ENCODE data around the gene GRAMD2B. TPM values are rescaled to one million over a fixed set of nuclear protein-coding genes. Genes with fewer than 3 reads are reported as not detected.

GRAMD2B gene
- total RNA-seq, 1 donor = 89.8 TPM

DNA sequence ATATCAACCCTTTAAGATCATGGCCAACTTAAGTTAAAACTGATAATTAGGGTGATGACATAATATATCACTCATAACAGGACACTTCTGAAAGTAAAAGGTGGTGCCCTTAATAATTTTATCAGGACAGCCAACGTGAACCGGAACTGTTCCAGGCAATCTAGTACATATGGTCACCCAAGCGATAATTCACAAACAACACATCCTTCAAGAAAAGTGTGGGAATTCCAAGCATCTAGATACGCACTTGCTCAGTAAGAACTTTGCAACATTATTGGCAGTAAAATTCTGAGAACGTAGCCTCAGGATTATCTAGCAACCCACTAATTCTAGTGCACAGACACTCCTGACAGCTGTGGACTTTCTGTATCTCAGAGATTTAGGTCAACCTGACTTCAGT, 86.1 kb downstream of the GRAMD2B start:
- Histone ChIP-seq H3K9me3 (ENCODE audit: low read depth, low read length) (no peaks in the 10 kb centered on the region), H3K4me3 (ENCODE audit: insufficient read depth, low read length) (no peak overlapping the region), H3K27ac (ENCODE audit: low read depth, low read length) (no peak overlapping the region), H3K4me1 (ENCODE audit: insufficient read depth, low read length) (peaks cover 12% of the 10 kb centered on the region), H3K27me3 (ENCODE audit: insufficient read depth, low read length) (no peaks in the 10 kb centered on the region), H3K4me2 (ENCODE audit: insufficient read depth, low read length) (no peak overlapping the region), H4K20me1 (ENCODE audit: insufficient read depth, low read length) (no peaks in the 10 kb centered on the region), H2AFZ (ENCODE audit: low read length) (no peak overlapping the region), H3K36me3 (ENCODE audit: insufficient read depth, low read length) (no peaks in the 10 kb centered on the region), H3K79me2 (ENCODE audit: insufficient read depth, low read length) (no peaks in the 10 kb centered on the region)
- TF ChIP-seq, protein P1, sequence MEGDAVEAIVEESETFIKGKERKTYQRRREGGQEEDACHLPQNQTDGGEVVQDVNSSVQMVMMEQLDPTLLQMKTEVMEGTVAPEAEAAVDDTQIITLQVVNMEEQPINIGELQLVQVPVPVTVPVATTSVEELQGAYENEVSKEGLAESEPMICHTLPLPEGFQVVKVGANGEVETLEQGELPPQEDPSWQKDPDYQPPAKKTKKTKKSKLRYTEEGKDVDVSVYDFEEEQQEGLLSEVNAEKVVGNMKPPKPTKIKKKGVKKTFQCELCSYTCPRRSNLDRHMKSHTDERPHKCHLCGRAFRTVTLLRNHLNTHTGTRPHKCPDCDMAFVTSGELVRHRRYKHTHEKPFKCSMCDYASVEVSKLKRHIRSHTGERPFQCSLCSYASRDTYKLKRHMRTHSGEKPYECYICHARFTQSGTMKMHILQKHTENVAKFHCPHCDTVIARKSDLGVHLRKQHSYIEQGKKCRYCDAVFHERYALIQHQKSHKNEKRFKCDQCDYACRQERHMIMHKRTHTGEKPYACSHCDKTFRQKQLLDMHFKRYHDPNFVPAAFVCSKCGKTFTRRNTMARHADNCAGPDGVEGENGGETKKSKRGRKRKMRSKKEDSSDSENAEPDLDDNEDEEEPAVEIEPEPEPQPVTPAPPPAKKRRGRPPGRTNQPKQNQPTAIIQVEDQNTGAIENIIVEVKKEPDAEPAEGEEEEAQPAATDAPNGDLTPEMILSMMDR (IDR thresholded peaks at IDR 0.05; ENCODE audit: extremely low read depth, low read depth, low read length) = no peak
- DNase-seq (ENCODE audit: insufficient read length, low spot score, missing footprints) = no peak

DNA sequence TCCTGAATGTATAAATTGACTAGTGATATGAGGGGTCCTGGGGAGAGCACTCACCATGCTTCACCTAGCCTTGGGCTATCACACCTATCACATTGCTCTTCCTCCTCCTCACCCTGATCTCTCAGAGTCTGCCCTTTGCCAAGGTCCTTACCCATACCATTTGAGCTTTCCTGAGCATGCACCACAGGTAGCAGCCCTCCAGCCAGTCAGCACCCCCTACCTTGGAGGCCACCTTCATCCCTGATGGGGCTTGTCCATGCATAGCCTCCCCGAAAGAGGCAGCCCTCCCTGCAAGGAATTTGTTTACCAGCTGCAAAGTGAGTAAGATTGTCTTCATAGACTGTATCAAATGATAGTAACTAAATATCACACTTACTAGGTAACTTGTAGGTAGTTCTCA, 88.8 kb downstream of the GRAMD2B start:
- H3K27me3 ChIP-seq (ENCODE audit: insufficient read depth, low read length) = no peaks in the 10 kb centered on the region
- no peak for DNase-seq (ENCODE audit: insufficient read length, low spot score, missing footprints)
- no peaks in the 10 kb centered on the region for H4K20me1 ChIP-seq (ENCODE audit: insufficient read depth, low read length)
- H3K4me2 ChIP-seq (ENCODE audit: insufficient read depth, low read length) = no peak overlapping the region
- H3K36me3 ChIP-seq (ENCODE audit: insufficient read depth, low read length) = no peaks in the 10 kb centered on the region
- H3K4me1 ChIP-seq (ENCODE audit: insufficient read depth, low read length) = peaks cover 23% of the 10 kb centered on the region
- TF ChIP-seq, protein P1 (IDR thresholded peaks at IDR 0.05; ENCODE audit: extremely low read depth, low read depth, low read length) = no peak
- no peaks in the 10 kb centered on the region for H3K79me2 ChIP-seq (ENCODE audit: insufficient read depth, low read length)
- H3K9me3 ChIP-seq (ENCODE audit: low read depth, low read length) = no peaks in the 10 kb centered on the region
- H3K4me3 ChIP-seq (ENCODE audit: insufficient read depth, low read length) = no peak overlapping the region
- no peak overlapping the region for H3K27ac ChIP-seq (ENCODE audit: low read depth, low read length)
- no peak overlapping the region for H2AFZ ChIP-seq (ENCODE audit: low read length)

DNA sequence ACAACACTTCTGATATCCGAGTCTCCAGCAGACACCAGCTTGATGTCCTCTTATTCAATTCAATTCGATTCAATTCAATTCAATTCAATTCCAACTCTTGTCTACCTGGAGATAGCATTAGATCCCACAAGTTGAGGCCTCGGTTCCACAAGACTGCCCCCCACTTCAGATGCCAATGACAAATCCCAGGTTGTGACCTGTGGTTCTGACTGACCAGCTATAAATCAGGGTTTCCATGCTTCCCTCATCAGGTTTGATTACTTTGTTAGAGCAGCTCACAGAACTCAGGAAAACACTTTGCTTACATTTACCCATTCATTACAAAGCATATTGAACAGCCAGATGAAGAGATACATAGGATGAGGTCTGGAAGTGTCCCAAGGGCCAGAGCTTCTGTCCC, 89.2 kb downstream of the GRAMD2B start:
- Histone ChIP-seq H3K9me3 (ENCODE audit: low read depth, low read length) (no peaks in the 10 kb centered on the region), H3K36me3 (ENCODE audit: insufficient read depth, low read length) (no peaks in the 10 kb centered on the region), H3K79me2 (ENCODE audit: insufficient read depth, low read length) (no peaks in the 10 kb centered on the region), H3K27ac (ENCODE audit: low read depth, low read length) (no peak overlapping the region), H3K4me1 (ENCODE audit: insufficient read depth, low read length) (peaks cover 23% of the 10 kb centered on the region), H3K4me3 (ENCODE audit: insufficient read depth, low read length) (no peak overlapping the region), H3K27me3 (ENCODE audit: insufficient read depth, low read length) (no peaks in the 10 kb centered on the region), H3K4me2 (ENCODE audit: insufficient read depth, low read length) (no peak overlapping the region), H2AFZ (ENCODE audit: low read length) (no peak overlapping the region), H4K20me1 (ENCODE audit: insufficient read depth, low read length) (no peaks in the 10 kb centered on the region)
- TF ChIP-seq, protein P1 (IDR thresholded peaks at IDR 0.05; ENCODE audit: extremely low read depth, low read depth, low read length) = no peak
- no peak for DNase-seq (ENCODE audit: insufficient read length, low spot score, missing footprints)

DNA sequence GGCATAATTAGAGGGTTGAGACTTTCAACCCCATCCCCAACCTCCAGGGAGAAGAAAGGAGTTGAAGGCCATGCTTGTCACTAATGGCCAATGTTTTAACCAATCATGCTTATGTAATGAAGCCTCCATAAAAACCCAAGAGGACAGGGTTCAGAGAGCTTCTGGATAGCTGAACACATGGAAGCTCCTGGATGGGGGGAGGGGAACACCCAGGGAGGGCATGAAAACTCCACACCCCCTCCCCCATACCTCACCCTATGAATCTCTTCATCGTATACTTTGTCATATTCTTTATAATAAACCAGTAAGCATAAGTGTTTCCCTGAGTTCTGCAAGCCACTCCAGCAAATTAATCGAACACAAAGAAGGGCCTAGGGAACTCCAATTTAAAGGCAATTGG, 90.1 kb downstream of the GRAMD2B start:
- TF ChIP-seq, protein P1 (IDR thresholded peaks at IDR 0.05; ENCODE audit: extremely low read depth, low read depth, low read length) = no peak
- no peaks in the 10 kb centered on the region for H3K9me3 ChIP-seq (ENCODE audit: low read depth, low read length)
- no peaks in the 10 kb centered on the region for H4K20me1 ChIP-seq (ENCODE audit: insufficient read depth, low read length)
- H3K27me3 ChIP-seq (ENCODE audit: insufficient read depth, low read length) = no peaks in the 10 kb centered on the region
- peak overlapping the region; percentile 46 for H3K4me2 ChIP-seq (ENCODE audit: insufficient read depth, low read length)
- H3K27ac ChIP-seq (ENCODE audit: low read depth, low read length) = peak overlapping the region; percentile 48
- no peak overlapping the region for H3K4me3 ChIP-seq (ENCODE audit: insufficient read depth, low read length)
- peaks cover 23% of the 10 kb centered on the region for H3K4me1 ChIP-seq (ENCODE audit: insufficient read depth, low read length)
- no peak for DNase-seq (ENCODE audit: insufficient read length, low spot score, missing footprints)
- no peaks in the 10 kb centered on the region for H3K79me2 ChIP-seq (ENCODE audit: insufficient read depth, low read length)
- H3K36me3 ChIP-seq (ENCODE audit: insufficient read depth, low read length) = no peaks in the 10 kb centered on the region
- peak overlapping the region; percentile 75 for H2AFZ ChIP-seq (ENCODE audit: low read length)

Measured in osteoblast (primary cell).